ENCODE results near the gene LCE7A.

DNA sequence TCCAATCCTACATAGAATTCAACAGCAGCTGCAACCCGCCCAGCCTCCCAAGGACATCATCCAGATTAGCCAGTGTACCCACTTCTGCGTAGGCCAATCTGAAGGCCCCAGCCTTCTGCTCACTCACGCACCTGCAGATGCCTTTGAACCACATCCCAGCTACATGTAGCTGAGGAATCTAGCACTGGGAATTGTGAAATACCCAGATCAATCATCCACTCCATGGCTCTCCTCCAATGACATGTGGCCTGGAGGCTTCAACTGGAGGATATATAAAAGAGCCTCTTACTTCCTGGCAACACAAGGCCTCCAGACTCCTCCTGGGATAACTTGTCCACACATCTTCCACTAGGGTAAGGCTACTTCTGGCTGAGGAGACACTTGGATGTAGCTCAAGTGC is 17.2 kb upstream of the LCE7A start, which contains the start of gene LCE6A:
- TF ChIP-seq, protein P1, sequence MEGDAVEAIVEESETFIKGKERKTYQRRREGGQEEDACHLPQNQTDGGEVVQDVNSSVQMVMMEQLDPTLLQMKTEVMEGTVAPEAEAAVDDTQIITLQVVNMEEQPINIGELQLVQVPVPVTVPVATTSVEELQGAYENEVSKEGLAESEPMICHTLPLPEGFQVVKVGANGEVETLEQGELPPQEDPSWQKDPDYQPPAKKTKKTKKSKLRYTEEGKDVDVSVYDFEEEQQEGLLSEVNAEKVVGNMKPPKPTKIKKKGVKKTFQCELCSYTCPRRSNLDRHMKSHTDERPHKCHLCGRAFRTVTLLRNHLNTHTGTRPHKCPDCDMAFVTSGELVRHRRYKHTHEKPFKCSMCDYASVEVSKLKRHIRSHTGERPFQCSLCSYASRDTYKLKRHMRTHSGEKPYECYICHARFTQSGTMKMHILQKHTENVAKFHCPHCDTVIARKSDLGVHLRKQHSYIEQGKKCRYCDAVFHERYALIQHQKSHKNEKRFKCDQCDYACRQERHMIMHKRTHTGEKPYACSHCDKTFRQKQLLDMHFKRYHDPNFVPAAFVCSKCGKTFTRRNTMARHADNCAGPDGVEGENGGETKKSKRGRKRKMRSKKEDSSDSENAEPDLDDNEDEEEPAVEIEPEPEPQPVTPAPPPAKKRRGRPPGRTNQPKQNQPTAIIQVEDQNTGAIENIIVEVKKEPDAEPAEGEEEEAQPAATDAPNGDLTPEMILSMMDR (conservative IDR thresholded peaks at IDR 0.05): no peak
- TF ChIP-seq ZFX (IDR thresholded peaks at IDR 0.05): no peak
